Measurements from ENCODE around the gene TNFRSF14.
"Not testable (repeated sequence)": the region's sequence is repeated elsewhere in the genome, so short reads cannot be mapped to it uniquely, and the experiment has no call there.

The TNFRSF14 gene

DNA sequence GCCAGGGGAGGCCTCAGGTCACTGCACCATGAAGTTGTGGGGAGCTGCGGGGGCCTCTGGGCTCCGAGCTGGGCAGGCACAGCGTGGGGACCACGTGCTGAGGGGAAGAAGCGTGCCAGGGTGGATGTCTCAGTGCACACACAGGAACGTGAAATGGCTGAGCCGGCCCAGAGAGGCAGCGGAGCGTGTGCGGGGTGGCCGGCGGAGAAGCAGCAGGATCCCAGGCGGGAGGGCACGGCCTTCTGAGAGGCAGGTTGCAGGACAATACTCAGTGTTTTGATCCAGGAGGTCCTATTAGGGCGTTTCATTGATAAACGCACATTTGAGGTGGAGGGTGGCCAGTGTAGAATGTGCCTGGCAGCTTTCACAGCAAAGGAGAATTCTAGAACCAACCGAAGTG is 12.9 kb downstream of the TNFRSF14 start:
- no peak for DNase-seq

GRCh38 chr1:2569703-2570102 is 13.5 kb downstream of the TNFRSF14 start:
- DNase-seq = not testable (repeated sequence)

DNA sequence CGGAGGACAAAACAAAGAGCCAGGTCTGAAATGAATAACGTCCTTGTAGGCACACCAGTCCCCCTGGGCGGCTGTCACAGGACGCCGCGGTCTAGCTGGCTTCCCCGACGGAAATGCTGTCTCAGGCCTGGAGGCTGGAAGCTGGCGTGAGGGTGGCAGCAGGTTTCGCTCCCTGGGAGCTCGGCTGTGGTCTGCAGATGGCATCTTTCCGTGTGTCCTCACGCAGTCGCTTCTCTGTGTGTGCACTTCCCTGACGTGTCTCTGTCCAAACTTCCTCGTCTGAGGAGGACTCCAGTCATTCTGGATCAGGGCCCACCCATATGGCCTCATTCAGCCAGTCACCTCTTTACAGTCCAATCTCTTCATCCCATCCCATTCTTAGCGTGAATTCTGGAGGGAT is 14.2 kb downstream of the TNFRSF14 start:
- DNase-seq = no peak

GRCh38 chr1:2571348-2571747 is 15.2 kb downstream of the TNFRSF14 start:
- DNase-seq = no peak

DNA sequence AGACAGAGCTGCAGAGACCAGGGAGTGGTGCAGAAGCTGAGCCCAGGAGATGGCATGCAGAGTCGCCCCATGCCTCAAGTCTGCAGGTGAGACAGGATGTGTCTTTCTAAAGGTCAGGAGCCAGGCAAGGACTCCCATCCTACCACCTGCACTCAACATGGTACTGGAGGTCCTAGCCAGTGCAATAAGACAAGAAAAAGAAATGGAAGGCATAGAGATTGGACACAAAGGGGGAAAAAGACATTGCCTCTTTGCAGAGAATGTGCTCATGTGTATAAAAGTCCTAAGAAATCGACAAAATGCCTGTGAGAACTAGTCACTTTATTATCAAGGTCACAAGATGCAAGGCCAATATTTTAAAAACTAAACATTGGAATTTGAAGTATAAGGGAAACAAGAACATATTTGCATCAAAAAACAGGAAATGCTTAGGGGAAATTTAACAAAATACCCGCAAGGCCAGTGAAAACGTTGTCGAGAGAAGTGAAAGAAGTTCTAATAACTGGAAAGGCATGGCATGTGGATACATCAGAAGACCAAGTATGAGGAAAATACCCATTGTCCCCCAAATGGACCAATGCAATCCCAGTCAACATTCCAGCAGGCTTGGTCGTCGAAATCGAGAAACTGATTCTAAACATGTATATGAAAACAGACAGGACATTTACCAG is 17.2 kb downstream of the TNFRSF14 start:
- DNase-seq = no peak

- DNase-seq = no peak
These were observed 18.2 kb downstream of the TNFRSF14 start for GRCh38 chr1:2574350-2574749.

GRCh38 chr1:2575801-2576663 is 19.9 kb downstream of the TNFRSF14 start:
- DNase-seq = no peak

DNA sequence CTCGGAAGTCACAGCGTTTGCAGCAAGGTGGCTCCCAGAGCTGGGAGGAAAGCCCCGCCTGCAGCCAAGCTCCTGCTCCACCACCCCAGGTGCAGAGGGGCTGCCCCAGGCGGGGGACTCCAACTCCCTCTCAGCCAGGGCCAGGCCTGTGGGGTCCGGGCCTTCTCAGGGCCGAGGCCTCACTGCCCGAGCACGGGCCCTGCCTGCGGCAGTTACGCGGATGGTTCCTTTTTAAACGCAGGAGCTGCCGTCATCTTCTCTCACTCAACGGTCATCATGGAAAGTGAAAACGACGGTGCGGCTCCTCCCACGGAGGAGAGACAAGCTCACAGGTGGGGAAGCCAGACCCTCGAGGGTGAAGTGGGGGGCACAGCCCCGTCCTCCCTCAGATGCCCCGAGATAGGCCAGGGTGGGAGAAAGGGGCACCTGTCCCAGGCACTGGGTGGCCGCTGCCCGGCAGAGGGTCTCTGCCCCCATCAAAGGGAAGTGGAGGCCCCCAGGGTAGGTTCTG is 21.4 kb downstream of the TNFRSF14 start:
- DNase-seq = peak; percentile 60

- DNase-seq = no peak
These were observed 22.6 kb downstream of the TNFRSF14 start for GRCh38 chr1:2578758-2579118.

DNA sequence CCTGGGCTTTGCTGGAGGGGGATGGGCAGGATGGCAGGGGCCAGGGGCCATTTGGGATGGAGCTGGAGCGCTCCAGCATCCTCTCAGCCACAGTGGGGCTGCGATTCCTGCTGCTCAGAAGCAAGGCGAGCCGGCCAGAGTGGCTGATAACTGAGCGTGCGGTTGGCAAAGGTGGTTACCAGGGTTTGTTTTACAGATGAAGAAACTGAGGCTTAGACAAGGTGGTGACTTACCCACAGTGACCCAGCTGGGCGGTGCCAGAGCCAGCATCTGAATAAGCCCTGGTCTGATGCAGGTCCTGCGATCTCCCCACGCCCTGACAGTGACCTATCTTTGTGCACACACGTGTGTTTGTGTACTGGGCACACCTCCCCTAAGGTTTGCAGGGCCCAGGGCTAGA is 24.5 kb downstream of the TNFRSF14 start:
- no peak for DNase-seq

- no peak for DNase-seq
These were observed 26.2 kb downstream of the TNFRSF14 start for GRCh38 chr1:2582391-2582790.

- DNase-seq = peak; percentile 54
These were observed 27.2 kb downstream of the TNFRSF14 start for GRCh38 chr1:2583331-2583791.

DNA sequence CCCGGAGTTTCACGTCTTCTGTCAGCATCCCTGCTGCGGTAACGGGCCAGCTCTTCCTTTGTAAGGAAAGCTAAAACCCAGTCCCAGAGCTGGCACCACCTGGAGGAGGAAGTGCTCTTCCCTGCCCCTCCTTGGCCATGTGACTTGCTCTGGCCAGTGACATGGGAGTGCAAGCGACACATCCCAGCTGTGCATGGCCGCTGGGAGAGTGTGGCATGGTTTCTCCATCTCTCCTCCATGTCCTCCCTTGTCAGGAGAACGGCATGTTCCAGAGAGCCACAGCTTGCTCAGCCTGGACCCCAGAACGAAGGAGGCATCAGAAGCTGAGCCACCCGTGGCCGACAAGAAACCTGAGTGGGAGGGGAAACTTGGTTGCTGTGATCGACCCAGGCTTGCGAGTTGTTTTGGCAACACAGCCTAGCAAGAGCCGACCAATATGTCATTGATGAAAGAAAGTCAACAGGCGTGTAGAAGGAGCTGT is 27.7 kb downstream of the TNFRSF14 start:
- DNase-seq = peak; percentile 40

- DNase-seq = no peak
These were observed 28.6 kb downstream of the TNFRSF14 start for GRCh38 chr1:2584686-2585317.

DNA sequence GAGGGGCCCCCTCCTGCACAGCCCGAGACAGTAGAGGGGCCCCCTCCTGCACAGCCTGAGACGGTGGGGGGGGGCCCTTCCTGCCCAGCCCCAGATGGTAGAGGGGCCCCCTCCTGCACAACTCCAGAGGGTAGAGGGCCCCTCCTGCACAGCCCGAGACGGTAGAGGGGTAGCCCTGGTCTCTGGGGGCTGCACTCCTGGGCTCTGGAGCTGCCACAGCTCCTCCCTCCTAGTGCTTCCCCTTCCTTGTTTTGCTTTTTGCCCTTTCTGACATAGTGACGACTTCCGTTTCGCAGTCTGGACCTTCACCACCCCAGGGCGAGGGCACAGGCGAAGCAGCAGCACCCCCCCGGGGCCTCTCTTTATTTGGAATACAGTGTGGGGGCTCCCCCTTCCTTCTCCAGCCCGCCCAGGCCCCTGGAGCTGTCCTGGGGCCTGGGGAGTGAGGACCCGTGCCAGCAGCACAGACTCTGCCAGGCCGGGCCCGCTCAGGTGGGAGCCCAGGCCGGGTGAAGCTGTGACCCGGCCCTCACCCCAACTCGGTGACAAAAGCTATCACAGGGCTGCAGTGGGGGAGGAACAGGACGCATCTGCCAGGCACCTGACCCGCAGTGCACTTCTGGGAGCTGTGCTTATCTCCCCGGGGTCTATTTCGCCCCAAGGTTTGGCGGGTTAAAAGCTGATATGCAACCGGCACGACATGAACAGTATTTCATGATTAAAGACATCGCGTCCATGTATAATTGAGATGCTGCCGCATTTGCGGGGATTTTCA is 29.3 kb downstream of the TNFRSF14 start:
- peak; percentile 73 for DNase-seq

DNA sequence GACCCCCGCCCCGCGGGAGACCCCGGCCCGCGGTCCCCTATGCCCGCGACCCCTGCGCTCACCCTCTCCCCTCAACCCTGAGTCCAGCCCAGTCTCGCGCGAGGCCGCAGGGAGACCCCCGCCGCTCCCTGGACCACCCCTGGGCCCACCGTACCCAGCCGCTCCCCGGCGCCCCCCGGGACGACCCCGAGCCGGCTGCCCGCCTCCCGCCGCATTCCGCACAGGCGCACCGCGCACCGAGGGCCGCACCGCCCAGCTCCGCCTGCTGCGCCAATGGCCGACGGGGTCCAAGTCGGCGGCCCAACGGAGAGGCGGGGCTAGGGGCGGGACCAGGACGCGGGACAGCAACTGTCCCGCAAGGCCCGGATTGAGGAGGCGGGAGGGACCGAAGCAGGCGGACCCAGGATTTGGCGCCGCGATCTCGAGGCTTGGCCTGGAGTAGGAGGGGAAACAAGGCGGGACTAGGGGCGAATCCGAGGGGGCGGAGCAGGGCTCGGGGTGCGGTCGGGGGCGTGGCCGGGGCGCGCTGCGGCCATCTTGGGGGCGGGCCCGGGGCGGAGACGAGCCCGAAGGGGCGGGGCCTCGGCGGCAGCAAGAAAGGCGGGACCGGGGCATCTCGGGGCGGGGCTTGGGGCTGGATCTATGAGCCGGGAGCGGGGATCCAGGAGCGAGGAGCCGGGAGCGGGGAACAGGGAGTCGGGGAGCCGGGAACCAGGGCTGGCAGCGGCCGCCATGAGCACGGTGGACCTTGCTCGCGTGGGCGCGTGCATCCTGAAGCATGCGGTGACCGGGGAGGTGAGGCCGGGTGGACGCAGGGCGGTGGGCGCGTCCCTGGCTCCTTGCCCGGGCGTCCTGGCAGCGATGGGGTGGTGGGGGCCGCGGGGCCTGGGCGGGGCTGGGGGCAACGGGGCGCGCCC is 30.2 kb downstream of the TNFRSF14 start, which contains the start of gene PRXL2B:
Gene PRXL2B, plus strand, starts transcription at position 624 of the 917 bp plus-strand sequence. Its CDS starts 109 bp downstream, at position 733.
- DNase-seq = peak; percentile 99

DNA sequence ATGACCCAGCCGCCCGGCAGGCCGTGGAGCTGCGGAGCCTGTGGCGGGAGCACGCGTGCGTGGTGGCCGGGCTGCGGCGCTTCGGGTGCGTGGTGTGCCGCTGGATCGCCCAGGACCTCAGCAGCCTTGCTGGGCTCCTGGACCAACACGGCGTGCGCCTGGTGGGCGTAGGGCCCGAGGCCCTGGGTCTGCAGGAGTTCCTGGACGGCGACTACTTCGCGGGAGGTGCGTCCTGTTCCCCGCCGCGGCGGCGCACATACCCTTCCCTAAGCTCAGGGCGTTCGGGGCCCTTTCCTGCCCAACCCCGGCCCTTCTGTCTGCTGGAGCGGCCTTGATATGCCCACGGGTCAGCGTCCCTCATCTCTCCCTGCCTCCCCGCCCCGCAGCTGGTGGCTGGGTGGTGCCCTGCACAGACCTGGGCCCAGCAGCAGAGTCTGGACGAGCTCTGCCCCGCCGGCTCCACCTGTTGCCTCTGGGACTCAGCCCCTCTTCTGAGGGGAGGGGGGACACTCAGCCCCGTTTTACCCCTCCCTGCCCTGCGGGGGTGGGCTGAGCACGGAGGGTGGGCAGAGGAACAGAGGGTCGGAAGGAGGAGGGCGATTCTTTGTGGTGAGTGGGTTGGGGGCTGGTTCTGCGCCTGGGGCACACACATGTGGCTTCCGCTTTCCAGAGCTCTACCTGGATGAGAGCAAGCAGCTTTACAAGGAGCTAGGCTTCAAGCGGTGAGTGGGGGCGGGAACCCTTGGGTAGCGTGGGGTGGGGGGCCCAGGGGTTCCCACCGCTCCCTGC is 31.1 kb downstream of the TNFRSF14 start:
- peak; percentile 46 for DNase-seq

DNA sequence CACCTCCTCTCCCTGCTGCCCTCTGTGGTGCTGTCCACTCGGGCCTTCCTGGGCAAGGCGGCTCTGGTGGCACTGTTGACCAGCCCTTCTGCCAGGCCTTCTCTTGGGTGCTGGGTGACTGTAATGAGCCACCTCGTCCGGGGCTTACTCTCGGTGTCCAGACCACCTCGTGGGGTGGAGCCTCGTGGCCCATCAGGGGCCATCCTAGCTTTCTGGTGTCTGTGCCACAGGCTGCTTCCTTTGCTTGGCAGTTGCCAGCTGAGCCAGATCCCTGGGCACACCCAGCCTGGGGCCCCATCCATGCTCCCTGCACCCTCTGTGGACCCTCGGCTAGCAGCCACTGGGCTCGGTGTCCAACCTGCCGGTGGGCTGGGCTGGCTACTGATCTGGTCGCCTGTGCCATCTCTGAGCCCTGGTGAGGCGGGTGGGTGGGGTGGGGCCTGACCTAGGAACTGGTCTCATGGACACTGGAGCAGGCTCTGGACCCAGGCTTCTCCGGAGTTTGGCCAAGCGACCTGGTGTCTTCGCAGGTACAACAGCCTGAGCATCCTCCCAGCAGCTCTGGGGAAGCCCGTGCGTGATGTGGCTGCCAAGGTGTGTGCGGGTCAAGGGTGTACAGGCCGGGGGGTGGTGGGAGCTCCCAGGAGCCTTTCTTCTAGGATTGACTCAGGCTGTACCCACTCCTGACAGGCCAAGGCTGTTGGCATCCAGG is 31.8 kb downstream of the TNFRSF14 start:
- no peak for DNase-seq

- no peak for DNase-seq
These were observed 32.7 kb downstream of the TNFRSF14 start for GRCh38 chr1:2588661-2589430.
